Thyroid gland (tissue), 4 donors: ENCODE data around the gene CST9L. TPM values are rescaled to one million over a fixed set of nuclear protein-coding genes. Genes with fewer than 3 reads are reported as not detected.

Experiments used
- DNase-seq, 2 donors: peaks; one replicate each; pipeline ENCODE4 v3.0.0-alpha.2; 2019
- H3K27ac ChIP-seq, 3 donors: fragments of 200-600 bp; sonication (generic); 1 replicate in 2 of 3; 2 replicates in 1 of 3; pipeline ENCODE4 v1.5.1; 2016 to 2019; ENCODE audit warnings: mild to moderate bottlenecking in 1 of 3, moderate library complexity in 1 of 3
- H3K27me3 ChIP-seq: fragments of 200-600 bp; sonication (generic); one replicate; pipeline ENCODE4 v1.5.1; 2019
- H3K36me3 ChIP-seq, 2 donors: fragments of 200-600 bp; sonication (generic); one replicate each; pipeline ENCODE4 v1.5.1; 2016 to 2019
- H3K4me1 ChIP-seq, 2 donors: fragments of 200-600 bp; sonication (generic); one replicate each; pipeline ENCODE4 v1.5.1; 2017 to 2019
- H3K4me3 ChIP-seq, 3 donors: fragments of 200-600 bp; sonication (generic); replicated peaks in 1 of 3; 1 replicate in 2 of 3; 2 replicates in 1 of 3; pipeline ENCODE4 v1.5.1; 2016; ENCODE audit warnings: mild to moderate bottlenecking in 1 of 3
- H3K9me3 ChIP-seq: fragments of 200-600 bp; sonication (generic); one replicate; pipeline ENCODE4 v1.5.1; 2017
- CTCF ChIP-seq, 6 experiments: fragments of 200-600 bp in 3 of 6; fragments of 450-650 bp in 3 of 6; sonication (generic) in 3 of 6; IDR thresholded peaks; one replicate each; pipeline ENCODE4 v1.5.1; 2016 to 2019; ENCODE audit warnings: antibody characterized with exemption in 6 of 6, mild to moderate bottlenecking in 2 of 6, inconsistent platforms in 1 of 6, moderate library complexity in 1 of 6
- POLR2A ChIP-seq, 2 donors: fragments of 450-650 bp; IDR thresholded peaks; one replicate each; pipeline ENCODE4 v1.6.1; 2017; ENCODE audit warnings: antibody characterized with exemption in 2 of 2, mild to moderate bottlenecking in 2 of 2, moderate library complexity in 1 of 2
- WGBS, 2 donors: methylation state at CpG; one replicate each; pipeline ENCODE4 v1.1.5; 2017; 5-methylcytosine and 5-hydroxymethylcytosine counted together
- intact Hi-C: fragments of 100-400 bp; cut with DNase I; formaldehyde crosslinking; loops from one replicate; pipeline ENCODE4 v1.15.1; 2023
- total RNA-seq, 4 donors: library from RNA; depleted of rRNA; stranded (reverse); fragments of >200 nt; gene quantifications; one replicate each; pipeline ENCODE4 v1.2.3, GENCODE V29; 2016

CST9L gene
- total RNA-seq, 4 donors from 2014 or later, result 1.1 TPM; not detected in 3

GRCh38 chr20:23547613-23548012, 20.7 kb downstream of the CST9L start:
- Histone ChIP-seq H3K9me3 (no peaks in the 10 kb centered on the region), H3K36me3 (no peaks in the 10 kb centered on the region), H3K27me3 (no peaks in the 10 kb centered on the region), H3K4me1 (no peaks in the 10 kb centered on the region), H3K27ac (no peak overlapping the region), H3K4me3 (no peak overlapping the region)
- 81 to 84% methylated on average over 5 of the region's 5 CpGs for WGBS, 2 donors
- no peak for DNase-seq
- intact Hi-C loops, result no loop called here
- no peak for TF ChIP-seq CTCF (IDR thresholded peaks at IDR 0.05)
- TF ChIP-seq POLR2A (IDR thresholded peaks at IDR 0.05), result no peak

- Histone ChIP-seq H3K27ac (no peak overlapping the region), H3K4me3 (no peak overlapping the region), H3K4me1 (no peaks in the 10 kb centered on the region), H3K27me3 (no peaks in the 10 kb centered on the region), H3K9me3 (no peaks in the 10 kb centered on the region), H3K36me3 (no peaks in the 10 kb centered on the region)
- 83 to 85% methylated on average over 12 of the region's 12 CpGs for WGBS, 2 donors
- TF ChIP-seq CTCF (IDR thresholded peaks at IDR 0.05), result no peak
- TF ChIP-seq POLR2A (IDR thresholded peaks at IDR 0.05), result no peak
- no peak for DNase-seq
- intact Hi-C loops, result no loop called here
Measured at GRCh38 chr20:23546435-23547144, 21.7 kb downstream of the CST9L start.

GRCh38 chr20:23544133-23544532, 24.2 kb downstream of the CST9L start:
- no peak for DNase-seq
- Histone ChIP-seq H3K4me1 (no peaks in the 10 kb centered on the region), H3K27ac (no peak overlapping the region), H3K4me3 (no peak overlapping the region), H3K9me3 (no peaks in the 10 kb centered on the region), H3K36me3 (no peaks in the 10 kb centered on the region), H3K27me3 (no peaks in the 10 kb centered on the region)
- intact Hi-C loops, result no loop called here
- TF ChIP-seq POLR2A (IDR thresholded peaks at IDR 0.05) (no peak), CTCF (IDR thresholded peaks at IDR 0.05) (no peak)
- WGBS, 2 donors, result 93 to 96% methylated on average over 6 of the region's 6 CpGs

GRCh38 chr20:23542801-23543200, 25.5 kb downstream of the CST9L start:
- H3K36me3 ChIP-seq, result no peaks in the 10 kb centered on the region
- no peaks in the 10 kb centered on the region for H3K4me1 ChIP-seq
- DNase-seq, result no peak
- intact Hi-C loops, result no loop called here
- TF ChIP-seq CTCF (IDR thresholded peaks at IDR 0.05) (no peak), POLR2A (IDR thresholded peaks at IDR 0.05) (no peak)
- H3K27ac ChIP-seq, result no peak overlapping the region
- no peaks in the 10 kb centered on the region for H3K27me3 ChIP-seq
- no peak overlapping the region for H3K4me3 ChIP-seq
- 51 to 53% methylated on average over 5 of the region's 5 CpGs for WGBS, 2 donors
- H3K9me3 ChIP-seq, result no peaks in the 10 kb centered on the region

GRCh38 chr20:23541776-23542175, 26.5 kb downstream of the CST9L start:
- H3K27me3 ChIP-seq, result no peaks in the 10 kb centered on the region
- 68 to 86% methylated on average over 2 of the region's 2 CpGs for WGBS, 2 donors
- no peaks in the 10 kb centered on the region for H3K4me1 ChIP-seq
- intact Hi-C loops, result no loop called here
- no peak overlapping the region for H3K27ac ChIP-seq
- H3K4me3 ChIP-seq, result no peak overlapping the region
- no peaks in the 10 kb centered on the region for H3K9me3 ChIP-seq
- no peak for DNase-seq
- H3K36me3 ChIP-seq, result no peaks in the 10 kb centered on the region
- TF ChIP-seq CTCF (IDR thresholded peaks at IDR 0.05), result no peak
- TF ChIP-seq POLR2A (IDR thresholded peaks at IDR 0.05), result no peak
